H54 (cell line): ENCODE data around the gene RLF.
A peak's percentile ranks its signal among the peaks of the same experiment; 100 is the strongest.
"Not testable (repeated sequence)": the region's sequence is repeated elsewhere in the genome, so short reads cannot be mapped to it uniquely, and the experiment has no call there.

Source experiments
- DNase-seq: peaks from one replicate; pipeline ENCODE4 v3.0.0; 2011; ENCODE audit warnings: low spot score, mixed read lengths; ENCODE audit not compliant: insufficient read length
- FAIRE-seq: peaks from 3 replicates; lab custom pipeline; 2011; peaks lifted over from hg19 to GRCh38; lab: Jason Lieb, UNC
- POLR2A ChIP-seq: IDR thresholded peaks from 2 replicates; pipeline ENCODE4 v1.6.1; 2011; ENCODE audit warnings: low read depth, mild to moderate bottlenecking, low read length

RLF gene

GRCh38 chr1:40183055-40183710 is 22.0 kb downstream of the RLF start:
- FAIRE-seq, result peak; percentile 23
- DNase-seq, result no peak
- no peak for TF ChIP-seq POLR2A

GRCh38 chr1:40184193-40184592 is 23.0 kb downstream of the RLF start:
- no peak for DNase-seq
- FAIRE-seq, result peak; percentile 62
- no peak for TF ChIP-seq POLR2A

- DNase-seq (no peak), FAIRE-seq (peak; percentile 87)
Observed at GRCh38 chr1:40185951-40186864, 25.0 kb downstream of the RLF start.

GRCh38 chr1:40187399-40187798 is 26.2 kb downstream of the RLF start:
- FAIRE-seq (no peak), DNase-seq (no peak)
- no peak for TF ChIP-seq POLR2A

More at GRCh38 chr1:40185951-40186864, 25.0 kb downstream of the RLF start:
- no peak for TF ChIP-seq POLR2A

- DNase-seq, FAIRE-seq: not testable (repeated sequence)
Observed at GRCh38 chr1:40194639-40195038, 33.5 kb downstream of the RLF start.

GRCh38 chr1:40197656-40198055 is 36.5 kb downstream of the RLF start:
- TF ChIP-seq POLR2A, result no peak
- peak; percentile 52 for FAIRE-seq

GRCh38 chr1:40199126-40199525 is 37.9 kb downstream of the RLF start:
- peak; percentile 53 for FAIRE-seq
- no peak for TF ChIP-seq POLR2A
- no peak for DNase-seq

More at GRCh38 chr1:40197656-40198055, 36.5 kb downstream of the RLF start:
- DNase-seq, result no peak

GRCh38 chr1:40204856-40205255 is 43.7 kb downstream of the RLF start:
- TF ChIP-seq POLR2A, result no peak
- FAIRE-seq (no peak), DNase-seq (no peak)

GRCh38 chr1:40210511-40211204 is 49.5 kb downstream of the RLF start:
- DNase-seq (no peak), FAIRE-seq (no peak)
- TF ChIP-seq POLR2A, result no peak

GRCh38 chr1:40218333-40218732 is 57.1 kb downstream of the RLF start:
- DNase-seq (no peak), FAIRE-seq (peak; percentile 15)
- no peak for TF ChIP-seq POLR2A

- FAIRE-seq, DNase-seq: not testable (repeated sequence)
Observed at GRCh38 chr1:40221471-40221905, 60.3 kb downstream of the RLF start.

GRCh38 chr1:40221977-40222772 is 61.0 kb downstream of the RLF start:
- TF ChIP-seq POLR2A, result no peak

GRCh38 chr1:40224040-40224439 is 62.9 kb downstream of the RLF start:
- FAIRE-seq (no peak), DNase-seq (no peak)
- no peak for TF ChIP-seq POLR2A

More at GRCh38 chr1:40221977-40222772, 61.0 kb downstream of the RLF start:
- DNase-seq, result no peak
- FAIRE-seq, result peak; percentile 45
